ENCODE data around the gene PRAMEF25.
"Not testable (repeated sequence)": the region's sequence is repeated elsewhere in the genome, so short reads cannot be mapped to it uniquely, and the experiment has no call there.

Gene PRAMEF25

GRCh38 chr1:13070474-13070873 is at the start of gene PRAMEF25:
Gene PRAMEF25, plus strand, starts transcription at chr1:13070774. Its CDS starts 2,920 bp downstream, at chr1:13073694.
- H3K27ac ChIP-seq (ENCODE audit: low read length); H3K4me1 ChIP-seq (ENCODE audit: control insufficient read depth, low read depth, low read length); H3K36me3 ChIP-seq (ENCODE audit: control insufficient read depth, low read depth, low read length); H3K9me3 ChIP-seq (ENCODE audit: control insufficient read depth, low read depth, low read length); H3K4me3 ChIP-seq (ENCODE audit: low read length); H3K9ac ChIP-seq (ENCODE audit: low read length); H3K27me3 ChIP-seq (ENCODE audit: control insufficient read depth, insufficient read depth, low read length): not testable (repeated sequence)

GRCh38 chr1:13056475-13056874 is 14.1 kb upstream of the PRAMEF25 start, which contains the start of gene PRAMEF27:
Gene PRAMEF27, minus strand, starts transcription at chr1:13056575. Its CDS starts 2,916 bp downstream, at chr1:13053659.
- not testable (repeated sequence) for H3K9ac ChIP-seq (ENCODE audit: low read length); H3K4me1 ChIP-seq (ENCODE audit: control insufficient read depth, low read depth, low read length); H3K4me3 ChIP-seq (ENCODE audit: low read length); H3K27me3 ChIP-seq (ENCODE audit: control insufficient read depth, insufficient read depth, low read length); H3K36me3 ChIP-seq (ENCODE audit: control insufficient read depth, low read depth, low read length); H3K27ac ChIP-seq (ENCODE audit: low read length); H3K9me3 ChIP-seq (ENCODE audit: control insufficient read depth, low read depth, low read length)

- H3K4me3 ChIP-seq (ENCODE audit: low read length); H3K4me1 ChIP-seq (ENCODE audit: control insufficient read depth, low read depth, low read length); H3K27ac ChIP-seq (ENCODE audit: low read length); H3K9ac ChIP-seq (ENCODE audit: low read length); H3K36me3 ChIP-seq (ENCODE audit: control insufficient read depth, low read depth, low read length); H3K27me3 ChIP-seq (ENCODE audit: control insufficient read depth, insufficient read depth, low read length): not testable (repeated sequence)
- H3K9me3 ChIP-seq (ENCODE audit: control insufficient read depth, low read depth, low read length): peaks cover 26% of the 10 kb centered on the region
Observed at GRCh38 chr1:13116754-13117153, 46.2 kb downstream of the PRAMEF25 start, which contains the start of gene HNRNPCL2. Gene HNRNPCL2, minus strand, starts transcription at chr1:13116854. Its CDS starts 454 bp downstream, at chr1:13116400.
